Endothelial cell of umbilical vein (primary cell): Measurements from ENCODE around the gene MED12L. TPM values are rescaled to one million over a fixed set of nuclear protein-coding genes. Genes with fewer than 3 reads are reported as not detected.

Experiments used
- BruUV-seq: library from RNA; stranded (reverse); fragments of 400-500 nt; replicated peaks from 2 replicates; lab custom pipeline; 2021; lab: Mats Ljungman, UMichigan
- CTCF ChIA-PET: fragments of 300-600, 350-600 bp; sonication (Branson Sonifier 250); formaldehyde crosslinking; loops from one replicate; lab custom pipeline; 2021; ENCODE audit warnings: antibody characterized with exemption, inconsistent platforms; lab: Charles Lee
- POLR2A ChIA-PET: fragments of 300-600, 350-600 bp; sonication (Branson Sonifier 250); formaldehyde crosslinking; loops from one replicate; lab custom pipeline; 2021; ENCODE audit warnings: antibody characterized with exemption, inconsistent platforms; lab: Charles Lee
- DNase-seq: peaks from one replicate; pipeline ENCODE4 v3.0.0-alpha.2; 2011; ENCODE audit warnings: low read depth, low spot score
- FAIRE-seq: peaks from 2 replicates; lab custom pipeline; 2011; peaks lifted over from hg19 to GRCh38; lab: Jason Lieb, UNC
- H2AFZ ChIP-seq: 2 replicates; pipeline ENCODE4 v1.6.0; 2012; ENCODE audit warnings: low read depth, low read length, control low read depth, inconsistent platforms
- H3K27ac ChIP-seq: 2 replicates; pipeline ENCODE4 v1.5.1; 2011; ENCODE audit warnings: low read depth, mild to moderate bottlenecking, control low read depth, low read length, moderate library complexity; ENCODE audit not compliant: insufficient read depth
- H3K27me3 ChIP-seq, 2 experiments: 2 replicates each; pipeline versions ENCODE4 v1.6.0 to v1.6.1; 2011; ENCODE audit warnings: low read length in 2 of 2, mixed read lengths in 1 of 2; ENCODE audit not compliant: control insufficient read depth in 2 of 2, insufficient read depth in 2 of 2
- H3K36me3 ChIP-seq, 2 experiments: 2 replicates in 1 of 2; 3 replicates in 1 of 2; pipeline ENCODE4 v1.5.1; 2011; ENCODE audit warnings: low read length in 2 of 2, mild to moderate bottlenecking in 1 of 2, moderate library complexity in 1 of 2; ENCODE audit not compliant: control insufficient read depth in 2 of 2, insufficient read depth in 2 of 2; ENCODE audit errors: extremely low read depth in 1 of 2
- H3K4me1 ChIP-seq: 3 replicates; pipeline ENCODE4 v1.5.1; 2011; ENCODE audit warnings: mild to moderate bottlenecking, low read length; ENCODE audit not compliant: control insufficient read depth, insufficient read depth; ENCODE audit errors: extremely low read depth
- H3K4me2 ChIP-seq: 2 replicates; pipeline ENCODE4 v1.6.1; 2011; ENCODE audit warnings: low read length, control low read depth, mixed read lengths; ENCODE audit not compliant: insufficient read depth
- H3K4me3 ChIP-seq, 3 experiments: fragments of 200-600 bp in 1 of 3; sonication (generic), shearing (Covaris generic) in 1 of 3; replicated peaks in 1 of 3; 2 replicates each; pipeline ENCODE4 v1.5.1; 2011 to 2016; ENCODE audit warnings: control low read depth in 3 of 3, low read length in 3 of 3, mild to moderate bottlenecking in 2 of 3, inconsistent platforms in 1 of 3, low read depth in 1 of 3, moderate library complexity in 1 of 3; ENCODE audit not compliant: insufficient read depth in 1 of 3
- H3K79me2 ChIP-seq: 2 replicates; pipeline ENCODE4 v1.6.0; 2012; ENCODE audit warnings: low read length, inconsistent platforms; ENCODE audit not compliant: control insufficient read depth, insufficient read depth
- H3K9ac ChIP-seq: replicated peaks from 2 replicates; pipeline ENCODE3; 2011; ENCODE audit warnings: low read length, control low read depth; ENCODE audit not compliant: insufficient read depth; ENCODE audit errors: extremely low read depth
- H3K9me1 ChIP-seq: replicated peaks from 3 replicates; pipeline ENCODE4 v1.6.0; 2011; ENCODE audit warnings: mild to moderate bottlenecking, low read length; ENCODE audit not compliant: control insufficient read depth, insufficient read depth; ENCODE audit errors: extremely low read depth
- H3K9me3 ChIP-seq: replicated peaks from 2 replicates; pipeline ENCODE4 v1.5.1; 2012; ENCODE audit warnings: low read length, inconsistent platforms; ENCODE audit not compliant: control insufficient read depth, insufficient read depth
- H4K20me1 ChIP-seq: replicated peaks from 2 replicates; pipeline ENCODE3; 2011; ENCODE audit warnings: mild to moderate bottlenecking, low read length; ENCODE audit not compliant: control insufficient read depth, insufficient read depth; ENCODE audit errors: extremely low read depth
- CTCF ChIP-seq, 2 donors: IDR thresholded peaks; 1 replicate in 1 of 2; 2 replicates in 1 of 2; pipeline ENCODE4 v1.5.1; 2011; ENCODE audit warnings: low read length in 2 of 2, mild to moderate bottlenecking in 2 of 2, moderate library complexity in 2 of 2, control low read depth in 1 of 2, inconsistent platforms in 1 of 2, low read depth in 1 of 2; ENCODE audit not compliant: insufficient read depth in 1 of 2; ENCODE audit errors: extremely low read depth in 1 of 2
- EZH2 ChIP-seq: IDR thresholded peaks from 2 replicates; pipeline ENCODE4 v1.6.1; 2012; ENCODE audit warnings: borderline replicate concordance, low read depth, mild to moderate bottlenecking, moderate library complexity, low read length, inconsistent platforms; ENCODE audit not compliant: severe bottlenecking
- FOS ChIP-seq: IDR thresholded peaks from 2 replicates; pipeline ENCODE4 v1.6.1; 2011; ENCODE audit warnings: mild to moderate bottlenecking, low read length, moderate library complexity, borderline replicate concordance; ENCODE audit not compliant: insufficient read depth
- GATA2 ChIP-seq: IDR thresholded peaks from 2 replicates; pipeline ENCODE4 v1.7.0; 2011; ENCODE audit warnings: low read depth, mild to moderate bottlenecking, moderate library complexity, mixed read lengths, low read length; ENCODE audit not compliant: insufficient read length, insufficient read depth
- JUN ChIP-seq: IDR thresholded peaks from 2 replicates; pipeline ENCODE4 v1.6.1; 2011; ENCODE audit warnings: borderline replicate concordance, low read depth; ENCODE audit not compliant: insufficient read length, insufficient read depth
- MAX ChIP-seq: IDR thresholded peaks from 2 replicates; pipeline ENCODE4 v1.6.1; 2011; ENCODE audit not compliant: insufficient read depth, insufficient read length
- MYC ChIP-seq: IDR thresholded peaks from one replicate; pipeline ENCODE4 v1.6.1; 2011; ENCODE audit warnings: mild to moderate bottlenecking, low read depth, low read length
- POLR2A ChIP-seq: IDR thresholded peaks from 2 replicates; pipeline ENCODE4 v1.6.1; 2012; ENCODE audit warnings: low read depth, mild to moderate bottlenecking, control low read depth, low read length
- POLR2AphosphoS5 ChIP-seq: IDR thresholded peaks from 2 replicates; pipeline ENCODE4 v1.6.1; 2012; ENCODE audit warnings: low read depth, mild to moderate bottlenecking, control low read depth, low read length, moderate library complexity; ENCODE audit not compliant: insufficient read depth
- dilution Hi-C: fragments of 300-500 bp; cut with MboI; formaldehyde crosslinking; loops from one replicate; pipeline ENCODE4 v1.15.0; 2019; ENCODE audit warnings: low sequenced_read_pairs; ENCODE audit not compliant: extremely low pct_ligation_motif_present
- intact Hi-C: fragments of 100-400 bp; cut with micrococcal nuclease; formaldehyde crosslinking; loops from one replicate; pipeline ENCODE4 v1.10.0; 2022
- polyA plus RNA-seq, 4 experiments: library from polyadenylated mRNA; depleted of rRNA in 3 of 4; stranded (reverse) in 3 of 4; unstranded in 1 of 4; fragments of >200 nt; gene quantifications; 2 replicates each; pipeline versions ENCODE4 v1.2.1 to v1.2.3, GENCODE V29; 2011 to 2012; ENCODE audit warnings: missing spikeins in 1 of 4
- total RNA-seq: library from RNA; stranded (reverse); gene quantifications from 2 replicates; pipeline ENCODE4 v1.2.3, GENCODE V29; 2021

MED12L gene
- total and polyA plus RNA-seq, 2 donors (not counting 3 experiments of a cell fraction or from before 2014, with no cell fraction given): 0.03 to 0.27 TPM

GRCh38 chr3:151452368-151452767, 366.9 kb downstream of the MED12L start:
- H3K4me1 ChIP-seq: no peaks in the 10 kb centered on the region
- no peak overlapping the region for H3K4me3 ChIP-seq
- no peaks in the 10 kb centered on the region for H4K20me1 ChIP-seq
- TF ChIP-seq POLR2A (no peak), EZH2 (no peak), GATA2 (no peak), FOS (no peak), MAX (no peak), MYC (no peak), CTCF (IDR thresholded peaks at IDR 0.05; ENCODE audit: extremely low read depth in 1 of 2, insufficient read depth in 1 of 2, low read depth in 1 of 2, low read length in 2 of 2) (no peak), POLR2AphosphoS5 (no peak), JUN (no peak)
- CTCF ChIA-PET: no interaction called here
- dilution Hi-C loops (no loop called here), intact Hi-C loops (no loop called here)
- H3K9me3 ChIP-seq: no peaks in the 10 kb centered on the region
- H3K79me2 ChIP-seq: no peaks in the 10 kb centered on the region
- no peak overlapping the region for H2AFZ ChIP-seq
- no peak overlapping the region for H3K4me2 ChIP-seq
- no peak for FAIRE-seq
- no peaks in the 10 kb centered on the region for H3K36me3 ChIP-seq
- no peak overlapping the region for H3K27ac ChIP-seq
- no peak overlapping the region for H3K9ac ChIP-seq
- BruUV-seq: no TSS peak
- POLR2A ChIA-PET: no interaction called here
- no peaks in the 10 kb centered on the region for H3K9me1 ChIP-seq
- DNase-seq: no peak
- H3K27me3 ChIP-seq: peaks cover 0 to 4% of the 10 kb centered on the region in 2 experiments
